ENCODE results near the gene TCTN1.

DNA sequence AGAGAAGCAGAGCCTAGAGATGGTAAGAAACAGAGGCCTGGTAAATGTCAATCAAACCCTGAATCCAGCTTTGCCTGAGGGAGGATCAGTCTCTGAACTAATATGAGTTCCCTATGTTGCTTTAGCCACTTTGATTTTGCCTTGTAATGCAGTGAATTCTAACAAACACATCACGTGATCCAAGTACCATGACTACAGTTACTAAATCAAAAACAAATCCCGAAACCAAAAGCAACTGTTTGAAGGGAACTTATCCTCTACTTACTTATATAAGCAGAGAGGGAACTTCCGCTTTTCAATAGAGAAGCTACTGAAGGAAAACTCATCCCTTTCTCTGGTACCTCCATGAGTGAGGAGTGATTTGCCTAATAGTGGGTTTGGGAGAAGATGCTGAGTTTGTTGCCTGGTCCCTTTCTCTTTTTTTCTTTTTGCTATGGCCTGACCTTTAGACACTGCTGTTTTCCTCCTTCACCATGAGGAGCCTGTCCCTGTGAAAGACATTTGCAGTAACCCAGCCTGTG is 23.1 kb upstream of the TCTN1 start:
- TF ChIP-seq CTCF (IDR thresholded peaks at IDR 0.05) = no peak
- TF ChIP-seq EZH2 (IDR thresholded peaks at IDR 0.05; ENCODE audit: borderline replicate concordance, insufficient read depth, low read depth, low read length, poor library complexity, severe bottlenecking) = no peak
